GM12872 (cell line): ENCODE results near the gene OR2Y1.

Experiments used
- CTCF ChIP-seq: IDR thresholded peaks from 3 replicates; pipeline ENCODE4 v1.5.1; 2011; ENCODE audit warnings: low read depth, mild to moderate bottlenecking, low read length, moderate library complexity; ENCODE audit not compliant: insufficient read depth

The OR2Y1 gene

DNA sequence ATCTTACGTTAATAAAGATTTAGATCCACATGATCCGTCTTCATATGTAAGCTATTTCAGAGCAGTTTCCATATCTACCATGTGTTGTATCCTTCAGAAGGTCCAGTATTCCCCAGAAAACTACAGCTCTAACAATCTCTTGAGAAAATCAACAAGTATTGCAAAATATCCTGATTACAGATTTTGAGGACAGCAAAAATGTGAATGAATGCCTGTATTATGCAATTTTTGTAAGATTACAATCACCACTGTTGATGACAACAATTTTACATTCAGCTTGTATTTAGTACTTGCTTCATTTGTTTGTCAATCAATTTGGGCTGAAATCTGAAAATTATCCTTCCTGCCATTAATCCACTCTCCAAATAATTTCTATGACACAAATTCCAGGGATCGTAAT, 47.4 kb downstream of the OR2Y1 start:
- no peak for TF ChIP-seq CTCF

DNA sequence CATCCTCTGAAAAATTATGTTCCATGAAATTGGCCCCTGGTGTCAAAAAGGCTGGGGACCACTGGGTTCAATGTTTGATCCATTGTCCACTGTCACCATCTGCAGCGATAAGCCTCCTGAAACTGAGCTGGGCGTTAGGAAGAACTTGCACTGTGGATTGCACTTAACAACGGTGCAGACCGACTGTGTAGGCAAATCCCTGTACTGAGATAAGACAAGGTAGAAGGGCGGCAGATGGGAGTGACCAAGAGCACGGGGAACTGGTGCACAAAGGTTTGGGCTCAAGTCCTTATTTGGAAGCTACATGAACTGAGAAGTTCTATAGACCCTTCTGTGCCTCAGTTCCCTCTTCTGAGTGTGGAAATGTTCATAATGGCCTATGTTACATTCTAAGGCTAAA, 48.8 kb downstream of the OR2Y1 start:
- no peak for TF ChIP-seq CTCF

DNA sequence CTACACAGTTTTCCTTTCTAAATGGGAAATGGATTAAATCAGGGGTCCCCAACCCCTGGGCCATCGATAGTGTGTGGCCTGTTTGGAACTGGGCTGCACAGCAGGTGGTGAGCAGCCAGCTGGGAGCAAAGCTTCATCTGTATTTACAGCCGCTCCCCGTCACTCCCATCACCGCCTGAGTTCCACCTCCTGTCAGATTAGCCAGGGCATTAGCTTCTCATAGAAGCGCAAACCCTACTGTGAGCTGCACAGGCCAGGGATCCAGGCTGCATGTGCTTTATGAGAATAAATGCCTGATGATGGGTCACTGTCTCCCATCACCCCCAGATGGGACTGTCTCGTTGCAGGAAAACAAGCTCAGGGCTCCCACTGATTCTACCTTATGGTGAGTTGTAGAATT, 49.3 kb downstream of the OR2Y1 start:
- no peak for TF ChIP-seq CTCF

DNA sequence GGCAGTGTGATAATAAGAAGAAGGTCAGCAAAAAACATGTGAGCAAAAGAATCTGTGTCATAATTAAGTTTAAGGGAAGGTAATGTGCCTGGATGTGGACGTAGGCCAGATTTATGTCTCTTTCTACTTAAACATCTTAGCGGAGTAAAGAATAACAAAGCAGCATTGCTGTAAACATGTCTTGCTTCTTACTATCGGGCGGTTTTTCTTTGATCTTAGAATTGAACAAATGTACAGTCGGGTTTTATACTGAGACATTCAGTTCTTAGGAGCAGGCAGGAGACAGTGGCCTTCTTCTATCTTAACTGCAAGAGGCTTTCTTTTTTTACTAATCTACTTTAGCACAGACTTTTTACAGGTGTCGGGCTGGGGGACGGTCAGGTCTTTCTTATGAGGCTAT, 50.1 kb downstream of the OR2Y1 start:
- TF ChIP-seq CTCF, result no peak
